HepG2 (cell line): ENCODE results near the gene EFCAB13. TPM values are rescaled to one million over a fixed set of nuclear protein-coding genes. Genes with fewer than 3 reads are reported as not detected.

Experiments
- ADNP ChIP-seq: sonication (generic); formaldehyde crosslinking; IDR thresholded peaks from 2 replicates; pipeline ENCODE4 v1.4.0; 2020; ENCODE audit warnings: missing genetic modification reagents
- CHCHD3 ChIP-seq: sonication (generic); formaldehyde crosslinking; IDR thresholded peaks from 2 replicates; pipeline ENCODE4 v1.8.0; 2022; ENCODE audit warnings: mild to moderate bottlenecking, missing genetic modification reagents, moderate library complexity
- FOSL1 ChIP-seq: sonication (generic); formaldehyde crosslinking; IDR thresholded peaks from 2 replicates; pipeline ENCODE4 v1.9.0; 2021; ENCODE audit warnings: missing genetic modification reagents, borderline replicate concordance
- HCFC1 ChIP-seq: fragments of 150-350 bp; IDR thresholded peaks from 2 replicates; pipeline ENCODE4 v1.6.1; 2014; ENCODE audit warnings: low read depth, low read length
- KLF13 ChIP-seq: sonication (generic); formaldehyde crosslinking; IDR thresholded peaks from 2 replicates; pipeline ENCODE4 v1.4.0; 2020; ENCODE audit warnings: mild to moderate bottlenecking, missing genetic modification reagents
- NFRKB ChIP-seq: fragments of 450-650 bp; IDR thresholded peaks from 2 replicates; pipeline ENCODE4 v1.6.1; 2017
- RFXAP ChIP-seq: sonication (generic); formaldehyde crosslinking; IDR thresholded peaks from 2 replicates; pipeline ENCODE4 v1.4.0; 2020; ENCODE audit warnings: missing genetic modification reagents, borderline replicate concordance
- TBL1XR1 ChIP-seq: fragments of 150-350 bp; IDR thresholded peaks from 2 replicates; pipeline ENCODE4 v1.6.1; 2014; ENCODE audit warnings: borderline replicate concordance, low read length; ENCODE audit not compliant: partially characterized antibody
- ZNF605 ChIP-seq: sonication (generic); formaldehyde crosslinking; IDR thresholded peaks from 2 replicates; pipeline ENCODE4 v1.8.0; 2022; ENCODE audit warnings: mild to moderate bottlenecking, missing genetic modification reagents
- polyA plus RNA-seq, 8 experiments: library from polyadenylated mRNA; depleted of rRNA in 3 of 8; stranded (reverse) in 7 of 8; unstranded in 1 of 8; fragments of >200 nt; fragmentation: Illumina TruSeq in 4 of 8; extraction: Trizol in 4 of 8; gene quantifications; 2 replicates each; pipeline versions ENCODE4 v1.2.1 to v1.2.3, GENCODE V29; 2011 to 2016; ENCODE audit warnings: low read depth in 4 of 8, missing spikeins in 1 of 8, mixed read lengths in 1 of 8; ENCODE audit not compliant: insufficient read depth in 1 of 8
- total RNA-seq, 5 experiments: library from RNA; depleted of rRNA; stranded (reverse); fragments of >200 nt; fragmentation: Illumina TruSeq; extraction: Trizol; gene quantifications; 2 replicates each; pipeline ENCODE4 v1.2.3, GENCODE V29; 2016; ENCODE audit warnings: low read depth in 1 of 5
- TF ChIP-seq, protein P1 (sequence below): sonication (generic); formaldehyde crosslinking; conservative IDR thresholded peaks from 2 replicates; pipeline ENCODE4 v1.8.0; 2022; ENCODE audit warnings: mild to moderate bottlenecking, moderate library complexity, missing genetic modification reagents
- TF ChIP-seq, protein P2 (sequence below): sonication (generic); formaldehyde crosslinking; IDR thresholded peaks from 2 replicates; pipeline ENCODE4 v1.5.0; 2020; ENCODE audit warnings: mild to moderate bottlenecking, missing genetic modification reagents, borderline replicate concordance
- TF ChIP-seq, protein P3 (sequence below): sonication (generic); formaldehyde crosslinking; IDR thresholded peaks from 2 replicates; pipeline ENCODE4 v1.5.1; 2020; ENCODE audit warnings: missing genetic modification reagents, mild to moderate bottlenecking, borderline replicate concordance
- TF ChIP-seq, protein P4 (sequence below): sonication (generic); formaldehyde crosslinking; IDR thresholded peaks from 2 replicates; pipeline ENCODE4 v1.5.0; 2020; ENCODE audit warnings: mild to moderate bottlenecking, missing genetic modification reagents, moderate library complexity
- TF ChIP-seq, protein P5 (sequence below): sonication (generic); formaldehyde crosslinking; IDR thresholded peaks from 2 replicates; pipeline ENCODE4 v1.4.0; 2020; ENCODE audit warnings: mild to moderate bottlenecking, missing genetic modification reagents, borderline replicate concordance

EFCAB13 gene
- total and polyA plus RNA-seq, 2 of the 13 experiments (the other 11 are each of a cell fraction or from before 2014, with no cell fraction given): 0.22 to 0.71 TPM

DNA sequence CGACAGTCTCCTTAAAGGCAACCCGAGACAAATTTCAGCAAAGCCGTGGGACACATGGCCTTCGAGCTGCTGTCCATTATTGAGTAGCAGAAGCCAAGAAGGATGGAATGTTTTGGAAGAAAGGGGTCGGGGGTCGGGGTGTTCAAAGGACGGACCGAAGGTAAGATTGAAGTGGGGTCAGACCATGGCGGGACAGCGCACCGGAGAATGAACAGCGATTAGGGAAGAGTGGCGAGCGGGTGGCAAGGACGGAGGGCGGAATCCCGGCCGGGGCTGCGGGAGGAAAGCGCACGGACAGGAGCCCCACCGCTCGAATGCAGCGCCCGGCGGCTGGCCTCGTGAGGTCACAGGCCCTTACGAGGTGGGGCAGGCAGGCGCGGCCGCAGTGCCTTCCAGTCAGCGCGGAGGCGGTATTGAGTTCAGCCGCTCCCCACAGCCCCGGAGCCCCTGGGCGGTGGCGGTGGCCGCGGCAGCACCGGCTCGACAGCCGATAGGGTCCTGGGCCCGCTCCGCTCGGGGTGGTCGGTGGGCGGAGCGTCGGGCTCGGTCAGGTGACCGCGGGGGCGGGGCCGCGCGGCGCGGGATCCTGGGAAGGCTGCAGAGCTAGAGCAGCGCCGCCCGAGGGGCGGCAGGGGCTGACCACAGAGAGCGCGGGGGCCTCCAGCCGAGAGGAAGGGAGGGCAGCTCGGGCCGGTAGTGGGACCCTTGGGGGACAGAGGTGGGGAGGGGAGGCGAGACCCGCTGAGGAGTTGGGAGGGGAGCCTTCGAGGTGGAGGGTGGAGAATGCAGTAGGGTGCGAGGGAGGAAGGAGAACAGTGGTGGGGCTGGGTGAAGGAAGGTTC, at the start of gene EFCAB13 (continued):
- TF ChIP-seq, protein P1, sequence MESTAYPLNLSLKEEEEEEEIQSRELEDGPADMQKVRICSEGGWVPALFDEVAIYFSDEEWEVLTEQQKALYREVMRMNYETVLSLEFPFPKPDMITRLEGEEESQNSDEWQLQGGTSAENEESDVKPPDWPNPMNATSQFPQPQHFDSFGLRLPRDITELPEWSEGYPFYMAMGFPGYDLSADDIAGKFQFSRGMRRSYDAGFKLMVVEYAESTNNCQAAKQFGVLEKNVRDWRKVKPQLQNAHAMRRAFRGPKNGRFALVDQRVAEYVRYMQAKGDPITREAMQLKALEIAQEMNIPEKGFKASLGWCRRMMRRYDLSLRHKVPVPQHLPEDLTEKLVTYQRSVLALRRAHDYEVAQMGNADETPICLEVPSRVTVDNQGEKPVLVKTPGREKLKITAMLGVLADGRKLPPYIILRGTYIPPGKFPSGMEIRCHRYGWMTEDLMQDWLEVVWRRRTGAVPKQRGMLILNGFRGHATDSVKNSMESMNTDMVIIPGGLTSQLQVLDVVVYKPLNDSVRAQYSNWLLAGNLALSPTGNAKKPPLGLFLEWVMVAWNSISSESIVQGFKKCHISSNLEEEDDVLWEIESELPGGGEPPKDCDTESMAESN (CRISPR knock-in tag): peak; percentile 94
- TF ChIP-seq CHCHD3 (peak; percentile 97), HCFC1 (no peak), KLF13 (CRISPR knock-in tag) (peak; percentile 33; the same call in 1 of the 2 replicates), FOSL1 (no peak), ADNP (no peak; the same call in 1 of the 2 replicates), RFXAP (peak; percentile 92; the same call in 1 of the 2 replicates), TBL1XR1 (no peak), ZNF605 (peak; percentile 93), NFRKB (no peak)
- TF ChIP-seq, protein P2, sequence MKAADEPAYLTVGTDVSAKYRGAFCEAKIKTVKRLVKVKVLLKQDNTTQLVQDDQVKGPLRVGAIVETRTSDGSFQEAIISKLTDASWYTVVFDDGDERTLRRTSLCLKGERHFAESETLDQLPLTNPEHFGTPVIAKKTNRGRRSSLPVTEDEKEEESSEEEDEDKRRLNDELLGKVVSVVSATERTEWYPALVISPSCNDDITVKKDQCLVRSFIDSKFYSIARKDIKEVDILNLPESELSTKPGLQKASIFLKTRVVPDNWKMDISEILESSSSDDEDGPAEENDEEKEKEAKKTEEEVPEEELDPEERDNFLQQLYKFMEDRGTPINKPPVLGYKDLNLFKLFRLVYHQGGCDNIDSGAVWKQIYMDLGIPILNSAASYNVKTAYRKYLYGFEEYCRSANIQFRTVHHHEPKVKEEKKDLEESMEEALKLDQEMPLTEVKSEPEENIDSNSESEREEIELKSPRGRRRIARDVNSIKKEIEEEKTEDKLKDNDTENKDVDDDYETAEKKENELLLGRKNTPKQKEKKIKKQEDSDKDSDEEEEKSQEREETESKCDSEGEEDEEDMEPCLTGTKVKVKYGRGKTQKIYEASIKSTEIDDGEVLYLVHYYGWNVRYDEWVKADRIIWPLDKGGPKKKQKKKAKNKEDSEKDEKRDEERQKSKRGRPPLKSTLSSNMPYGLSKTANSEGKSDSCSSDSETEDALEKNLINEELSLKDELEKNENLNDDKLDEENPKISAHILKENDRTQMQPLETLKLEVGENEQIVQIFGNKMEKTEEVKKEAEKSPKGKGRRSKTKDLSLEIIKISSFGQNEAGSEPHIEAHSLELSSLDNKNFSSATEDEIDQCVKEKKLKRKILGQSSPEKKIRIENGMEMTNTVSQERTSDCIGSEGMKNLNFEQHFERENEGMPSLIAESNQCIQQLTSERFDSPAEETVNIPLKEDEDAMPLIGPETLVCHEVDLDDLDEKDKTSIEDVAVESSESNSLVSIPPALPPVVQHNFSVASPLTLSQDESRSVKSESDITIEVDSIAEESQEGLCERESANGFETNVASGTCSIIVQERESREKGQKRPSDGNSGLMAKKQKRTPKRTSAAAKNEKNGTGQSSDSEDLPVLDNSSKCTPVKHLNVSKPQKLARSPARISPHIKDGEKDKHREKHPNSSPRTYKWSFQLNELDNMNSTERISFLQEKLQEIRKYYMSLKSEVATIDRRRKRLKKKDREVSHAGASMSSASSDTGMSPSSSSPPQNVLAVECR (CRISPR knock-in tag): peak; percentile 90
- TF ChIP-seq, protein P3, sequence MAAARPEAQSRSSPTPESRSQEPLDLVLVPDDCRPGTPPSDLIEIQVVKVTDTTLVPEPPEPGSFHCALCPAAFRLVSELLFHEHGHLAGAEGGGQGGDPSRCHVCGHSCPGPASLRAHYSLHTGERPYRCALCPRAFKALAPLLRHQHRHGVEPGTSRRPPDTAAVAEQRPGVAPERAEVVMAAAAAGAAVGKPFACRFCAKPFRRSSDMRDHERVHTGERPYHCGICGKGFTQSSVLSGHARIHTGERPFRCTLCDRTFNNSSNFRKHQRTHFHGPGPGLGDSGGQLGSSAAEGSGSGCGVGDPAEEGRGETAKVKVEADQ (CRISPR knock-in tag): peak; percentile 97
- TF ChIP-seq, protein P4, sequence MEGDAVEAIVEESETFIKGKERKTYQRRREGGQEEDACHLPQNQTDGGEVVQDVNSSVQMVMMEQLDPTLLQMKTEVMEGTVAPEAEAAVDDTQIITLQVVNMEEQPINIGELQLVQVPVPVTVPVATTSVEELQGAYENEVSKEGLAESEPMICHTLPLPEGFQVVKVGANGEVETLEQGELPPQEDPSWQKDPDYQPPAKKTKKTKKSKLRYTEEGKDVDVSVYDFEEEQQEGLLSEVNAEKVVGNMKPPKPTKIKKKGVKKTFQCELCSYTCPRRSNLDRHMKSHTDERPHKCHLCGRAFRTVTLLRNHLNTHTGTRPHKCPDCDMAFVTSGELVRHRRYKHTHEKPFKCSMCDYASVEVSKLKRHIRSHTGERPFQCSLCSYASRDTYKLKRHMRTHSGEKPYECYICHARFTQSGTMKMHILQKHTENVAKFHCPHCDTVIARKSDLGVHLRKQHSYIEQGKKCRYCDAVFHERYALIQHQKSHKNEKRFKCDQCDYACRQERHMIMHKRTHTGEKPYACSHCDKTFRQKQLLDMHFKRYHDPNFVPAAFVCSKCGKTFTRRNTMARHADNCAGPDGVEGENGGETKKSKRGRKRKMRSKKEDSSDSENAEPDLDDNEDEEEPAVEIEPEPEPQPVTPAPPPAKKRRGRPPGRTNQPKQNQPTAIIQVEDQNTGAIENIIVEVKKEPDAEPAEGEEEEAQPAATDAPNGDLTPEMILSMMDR (CRISPR knock-in tag): peak; percentile 59
- TF ChIP-seq, protein P5, sequence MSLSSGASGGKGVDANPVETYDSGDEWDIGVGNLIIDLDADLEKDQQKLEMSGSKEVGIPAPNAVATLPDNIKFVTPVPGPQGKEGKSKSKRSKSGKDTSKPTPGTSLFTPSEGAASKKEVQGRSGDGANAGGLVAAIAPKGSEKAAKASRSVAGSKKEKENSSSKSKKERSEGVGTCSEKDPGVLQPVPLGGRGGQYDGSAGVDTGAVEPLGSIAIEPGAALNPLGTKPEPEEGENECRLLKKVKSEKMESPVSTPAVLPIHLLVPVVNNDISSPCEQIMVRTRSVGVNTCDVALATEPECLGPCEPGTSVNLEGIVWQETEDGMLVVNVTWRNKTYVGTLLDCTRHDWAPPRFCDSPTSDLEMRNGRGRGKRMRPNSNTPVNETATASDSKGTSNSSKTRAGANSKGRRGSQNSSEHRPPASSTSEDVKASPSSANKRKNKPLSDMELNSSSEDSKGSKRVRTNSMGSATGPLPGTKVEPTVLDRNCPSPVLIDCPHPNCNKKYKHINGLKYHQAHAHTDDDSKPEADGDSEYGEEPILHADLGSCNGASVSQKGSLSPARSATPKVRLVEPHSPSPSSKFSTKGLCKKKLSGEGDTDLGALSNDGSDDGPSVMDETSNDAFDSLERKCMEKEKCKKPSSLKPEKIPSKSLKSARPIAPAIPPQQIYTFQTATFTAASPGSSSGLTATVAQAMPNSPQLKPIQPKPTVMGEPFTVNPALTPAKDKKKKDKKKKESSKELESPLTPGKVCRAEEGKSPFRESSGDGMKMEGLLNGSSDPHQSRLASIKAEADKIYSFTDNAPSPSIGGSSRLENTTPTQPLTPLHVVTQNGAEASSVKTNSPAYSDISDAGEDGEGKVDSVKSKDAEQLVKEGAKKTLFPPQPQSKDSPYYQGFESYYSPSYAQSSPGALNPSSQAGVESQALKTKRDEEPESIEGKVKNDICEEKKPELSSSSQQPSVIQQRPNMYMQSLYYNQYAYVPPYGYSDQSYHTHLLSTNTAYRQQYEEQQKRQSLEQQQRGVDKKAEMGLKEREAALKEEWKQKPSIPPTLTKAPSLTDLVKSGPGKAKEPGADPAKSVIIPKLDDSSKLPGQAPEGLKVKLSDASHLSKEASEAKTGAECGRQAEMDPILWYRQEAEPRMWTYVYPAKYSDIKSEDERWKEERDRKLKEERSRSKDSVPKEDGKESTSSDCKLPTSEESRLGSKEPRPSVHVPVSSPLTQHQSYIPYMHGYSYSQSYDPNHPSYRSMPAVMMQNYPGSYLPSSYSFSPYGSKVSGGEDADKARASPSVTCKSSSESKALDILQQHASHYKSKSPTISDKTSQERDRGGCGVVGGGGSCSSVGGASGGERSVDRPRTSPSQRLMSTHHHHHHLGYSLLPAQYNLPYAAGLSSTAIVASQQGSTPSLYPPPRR (CRISPR knock-in tag): peak; percentile 46; the same call in 1 of the 2 replicates
